Brain microvascular endothelial cell (primary cell): ENCODE results near the gene ITCH.
"Not testable (repeated sequence)": the region's sequence is repeated elsewhere in the genome, so short reads cannot be mapped to it uniquely, and the experiment has no call there.

Experiments
- DNase-seq: peaks from one replicate; pipeline ENCODE4 v3.0.0-alpha.2; 2020
- H3K27ac ChIP-seq: fragments of 250-450 bp; sonication (Bioruptor Pico); 2 replicates; pipeline ENCODE4 v1.5.1; 2020; ENCODE audit warnings: mild to moderate bottlenecking, moderate library complexity
- H3K27me3 ChIP-seq: fragments of 250-450 bp; sonication (Bioruptor Pico); replicated peaks from 2 replicates; pipeline ENCODE4 v1.5.1; 2020; ENCODE audit warnings: mild to moderate bottlenecking
- H3K36me3 ChIP-seq: fragments of 250-450 bp; sonication (Bioruptor Pico); replicated peaks from 2 replicates; pipeline ENCODE4 v1.5.1; 2020; ENCODE audit warnings: mild to moderate bottlenecking
- H3K4me3 ChIP-seq: 2 replicates; pipeline ENCODE4 v1.5.1; 2011; ENCODE audit warnings: low read depth, mild to moderate bottlenecking, control low read depth, low read length, moderate library complexity
- CTCF ChIP-seq: IDR thresholded peaks from 2 replicates; pipeline ENCODE4 v1.5.1; 2011; ENCODE audit warnings: low read depth, mild to moderate bottlenecking, moderate library complexity, low read length, control low read depth, inconsistent platforms; ENCODE audit errors: missing control alignments
- in situ Hi-C: cut with HindIII; loops from 2 replicates; pipeline ENCODE4 v1.10.0; 2017; ENCODE audit warnings: low sequenced_read_pairs, low pct_ligation_motif_present

Gene ITCH

DNA sequence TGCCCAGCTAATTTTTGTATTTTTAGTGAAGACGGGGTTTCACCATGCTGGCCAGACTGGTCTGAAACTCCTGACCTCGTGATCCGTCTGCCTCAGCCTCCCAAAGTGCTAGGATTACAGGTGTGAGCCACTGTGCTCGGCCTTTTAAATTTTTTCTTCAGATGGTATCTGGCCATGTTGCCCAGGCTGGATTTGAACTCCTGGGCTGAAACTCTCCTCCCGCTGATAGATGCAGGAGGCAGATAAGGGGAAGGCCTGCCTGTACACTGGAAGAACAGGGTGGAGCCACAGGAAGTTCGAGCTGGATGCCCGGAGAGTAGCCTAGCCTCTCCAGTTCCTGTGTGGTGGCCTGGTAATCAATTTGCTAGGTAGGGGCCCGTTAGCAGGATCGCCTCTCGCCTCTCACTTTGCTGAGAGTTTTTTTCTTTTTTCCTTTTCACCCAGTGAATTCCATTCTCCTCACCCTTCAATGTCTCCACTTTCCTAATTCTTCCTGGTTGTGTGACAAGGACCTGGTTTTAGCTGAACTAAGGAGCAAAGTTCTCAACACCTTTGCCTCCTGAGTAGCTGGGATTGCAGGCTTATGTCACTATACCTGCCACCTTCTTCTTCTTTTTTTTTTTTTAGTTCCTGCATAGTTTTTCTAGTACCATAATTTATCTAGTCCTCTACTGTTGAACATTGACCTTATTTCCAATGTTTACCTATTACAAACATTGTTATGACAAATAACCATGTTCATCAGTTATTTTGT is 19.4 kb upstream of the ITCH start:
- in situ Hi-C loops = no loop called here
- no peak for TF ChIP-seq CTCF
- Histone ChIP-seq H3K36me3 (no peaks in the 10 kb centered on the region), H3K27me3 (no peaks in the 10 kb centered on the region), H3K4me3 (no peak overlapping the region), H3K27ac (no peak overlapping the region)
- no peak for DNase-seq

GRCh38 chr20:34344238-34344637 is 18.8 kb upstream of the ITCH start:
- Histone ChIP-seq H3K27me3 (no peaks in the 10 kb centered on the region), H3K36me3 (no peaks in the 10 kb centered on the region), H3K4me3 (no peak overlapping the region), H3K27ac (no peak overlapping the region)
- no peak for TF ChIP-seq CTCF
- DNase-seq = no peak
- in situ Hi-C loops = no loop called here

DNA sequence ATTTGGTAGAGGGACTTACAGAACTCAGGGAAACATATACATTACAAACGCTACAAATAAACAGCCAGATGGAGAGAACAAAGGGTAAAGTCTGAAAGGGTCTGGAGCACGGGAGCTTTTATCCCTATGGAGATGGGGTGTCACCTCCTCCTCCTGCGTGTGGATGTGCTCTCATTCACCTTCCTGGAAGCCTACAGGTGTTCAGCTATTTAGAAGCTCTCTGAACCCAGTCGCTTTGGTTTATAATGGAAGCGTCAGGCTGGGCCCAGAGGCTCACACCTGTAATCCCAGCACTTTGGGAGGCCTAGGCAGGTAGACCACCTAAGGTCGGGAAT is 17.7 kb upstream of the ITCH start:
- Histone ChIP-seq H3K27me3 (no peaks in the 10 kb centered on the region), H3K27ac (no peak overlapping the region), H3K36me3 (no peaks in the 10 kb centered on the region), H3K4me3 (no peak overlapping the region)
- DNase-seq = no peak
- in situ Hi-C loops = no loop called here
- TF ChIP-seq CTCF = no peak

DNA sequence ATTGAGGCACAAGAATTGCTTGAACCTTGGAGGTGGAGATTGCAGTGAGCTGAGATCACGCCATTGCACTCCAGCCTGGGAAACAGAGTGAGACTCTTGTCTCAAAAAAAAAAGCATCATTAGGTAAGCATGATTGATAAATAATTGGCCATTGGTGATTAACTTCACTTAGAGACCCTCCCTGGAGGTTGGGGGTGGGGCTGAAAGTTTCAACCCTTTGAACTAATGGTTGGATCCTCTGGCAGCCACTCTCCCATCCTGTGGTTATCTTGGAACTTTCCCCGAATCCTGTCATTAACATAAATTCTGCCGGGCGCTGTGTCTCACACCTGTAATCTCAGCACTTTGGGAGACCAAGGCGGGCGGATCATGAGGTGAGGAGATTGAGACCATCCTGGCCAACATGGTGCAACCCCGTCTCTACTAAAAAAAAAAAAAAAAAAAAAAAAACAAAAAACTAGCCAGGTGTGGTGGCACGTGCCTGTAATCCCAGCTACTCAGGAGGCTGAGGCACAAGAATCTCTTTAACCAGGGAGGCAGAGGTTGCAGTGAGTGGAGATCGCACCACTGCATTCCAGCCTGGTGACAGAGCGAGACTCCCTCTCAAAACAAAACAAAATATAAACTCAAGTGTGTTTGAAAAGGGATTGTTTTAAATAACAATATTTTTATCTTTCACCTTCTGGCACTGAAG is 17.1 kb upstream of the ITCH start:
- in situ Hi-C loops, H3K27me3 ChIP-seq, H3K4me3 ChIP-seq, DNase-seq, H3K36me3 ChIP-seq, H3K27ac ChIP-seq: not testable (repeated sequence)

GRCh38 chr20:34346533-34346865 is 16.6 kb upstream of the ITCH start:
- H3K27me3 ChIP-seq, H3K27ac ChIP-seq, DNase-seq, H3K4me3 ChIP-seq, in situ Hi-C loops, H3K36me3 ChIP-seq: not testable (repeated sequence)

GRCh38 chr20:34347571-34347970 is 15.5 kb upstream of the ITCH start:
- Histone ChIP-seq H3K36me3 (no peaks in the 10 kb centered on the region), H3K27ac (no peak overlapping the region), H3K4me3 (no peak overlapping the region), H3K27me3 (no peaks in the 10 kb centered on the region)
- in situ Hi-C loops = no loop called here
- no peak for DNase-seq
- no peak for TF ChIP-seq CTCF

- no peak for TF ChIP-seq CTCF
- no peaks in the 10 kb centered on the region for H3K36me3 ChIP-seq
- in situ Hi-C loops = no loop called here
Observed at GRCh38 chr20:34350095-34350494, 13.0 kb upstream of the ITCH start.

DNA sequence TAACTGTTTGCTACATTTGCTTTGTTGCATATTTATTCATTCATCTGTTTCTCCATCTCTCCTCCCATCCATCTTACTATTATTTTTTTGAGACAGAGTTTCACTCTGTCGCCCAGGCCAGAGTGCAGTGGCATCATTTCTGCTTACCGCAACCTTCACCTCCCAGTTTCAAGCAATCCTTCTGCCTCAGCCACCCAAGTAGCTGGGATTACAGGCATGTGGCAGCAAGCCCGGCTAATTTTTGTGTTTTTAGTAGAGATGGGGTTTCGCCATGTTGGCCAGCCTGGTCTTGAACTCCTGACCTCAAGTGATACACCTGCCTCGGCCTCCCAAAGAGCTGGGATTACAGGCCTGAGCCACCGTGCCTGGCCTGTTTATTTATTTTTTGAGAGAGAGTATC is 9.6 kb upstream of the ITCH start:
- H3K4me3 ChIP-seq, H3K36me3 ChIP-seq, H3K27ac ChIP-seq, H3K27me3 ChIP-seq, DNase-seq, in situ Hi-C loops: not testable (repeated sequence)

More at GRCh38 chr20:34350095-34350494, 13.0 kb upstream of the ITCH start:
- Histone ChIP-seq H3K27ac (no peak overlapping the region), H3K27me3 (no peaks in the 10 kb centered on the region), H3K4me3 (no peak overlapping the region)
- DNase-seq = no peak
